Activated CD4-positive, alpha-beta T cell treated with anti-CD3 and anti-CD28 coated beads, Interleukin-2, amount 10 ng/mL, durations not matched to agents 7 days and 5 days (primary cell): Measurements from ENCODE around the gene AIM2. TPM values are rescaled to one million over a fixed set of nuclear protein-coding genes. Genes with fewer than 3 reads are reported as not detected.

Experiments
- CTCF ChIA-PET: fragments of 350-600 bp; sonication (Branson Sonifier 250); formaldehyde crosslinking; loops from one replicate; lab custom pipeline; 2021; ENCODE audit warnings: antibody characterized with exemption; lab: Charles Lee
- POLR2A ChIA-PET: fragments of 350-600 bp; sonication (Branson Sonifier 250); formaldehyde crosslinking; loops from one replicate; lab custom pipeline; 2021; ENCODE audit warnings: antibody characterized with exemption; lab: Charles Lee
- DNase-seq: peaks from one replicate; pipeline ENCODE4 v3.0.0-alpha.2; 2020
- H3K27ac Mint-ChIP-seq: one replicate; pipeline ENCODE4 v1.8.0; 2021; ENCODE audit warnings: mild to moderate bottlenecking, moderate library complexity, mixed read lengths
- H3K27me3 Mint-ChIP-seq: one replicate; pipeline ENCODE4 v1.8.0; 2021; ENCODE audit warnings: mixed read lengths
- H3K36me3 Mint-ChIP-seq: one replicate; pipeline ENCODE4 v1.8.0; 2021; ENCODE audit warnings: low read depth, mixed read lengths
- H3K4me1 Mint-ChIP-seq: one replicate; pipeline ENCODE4 v1.8.0; 2021; ENCODE audit warnings: mixed read lengths
- H3K4me3 Mint-ChIP-seq: one replicate; pipeline ENCODE4 v1.8.0; 2021; ENCODE audit warnings: mild to moderate bottlenecking, moderate library complexity, mixed read lengths
- H3K9me3 Mint-ChIP-seq: one replicate; pipeline ENCODE4 v1.8.0; 2021; ENCODE audit warnings: mixed read lengths
- total RNA-seq, 2 experiments: library from RNA; stranded (reverse); gene quantifications; one replicate each; pipeline ENCODE4 v1.2.3, GENCODE V29; 2021

Gene AIM2
- total RNA-seq, 2 experiments from 2014 or later: 4.2 to 5.7 TPM

- DNase-seq: no peak
- Mint-ChIP-seq H3K4me3 (no peak overlapping the region), H3K4me1 (peaks cover 44% of the 10 kb centered on the region), H3K36me3 (no peaks in the 10 kb centered on the region), H3K27ac (peak overlapping the region; percentile 0), H3K27me3 (peaks cover 6% of the 10 kb centered on the region), H3K9me3 (no peaks in the 10 kb centered on the region)
- POLR2A ChIA-PET: no interaction called here
- CTCF ChIA-PET: interaction anchor here (0.6 to 5.1 kb wide), 3 partner anchors 14 to 221 kb away, joined by 3 to 26 read pairs (median 3); partner anchors contain the start of gene AIM2
Measured at GRCh38 chr1:159091180-159091560, 14.6 kb upstream of the AIM2 start.

- Mint-ChIP-seq H3K36me3 (no peaks in the 10 kb centered on the region), H3K9me3 (no peaks in the 10 kb centered on the region), H3K4me1 (peaks cover 44% of the 10 kb centered on the region), H3K4me3 (no peak overlapping the region), H3K27ac (no peak overlapping the region), H3K27me3 (no peaks in the 10 kb centered on the region)
- POLR2A ChIA-PET: no interaction called here
- CTCF ChIA-PET: interaction anchor here (0.8 to 5.1 kb wide), 3 partner anchors 14 to 21 kb away, joined by 3 to 26 read pairs (median 8); partner anchors contain the start of gene AIM2
- no peak for DNase-seq
Measured at GRCh38 chr1:159090286-159091179, 14.0 kb upstream of the AIM2 start.

- no peaks in the 10 kb centered on the region for H3K27me3 Mint-ChIP-seq
- no peaks in the 10 kb centered on the region for H3K36me3 Mint-ChIP-seq
- peaks cover 44% of the 10 kb centered on the region for H3K4me1 Mint-ChIP-seq
- no peaks in the 10 kb centered on the region for H3K9me3 Mint-ChIP-seq
- H3K27ac Mint-ChIP-seq: no peak overlapping the region
- ChIA-PET CTCF (interaction anchor here (0.7 to 5.1 kb wide), 8 partner anchors 10 to 965 kb away, joined by 3 to 26 read pairs (median 4); partner anchors contain the start of gene AIM2), POLR2A (interaction anchor here (1.7 kb wide), 1 partner anchor 12 kb away, joined by 9 read pairs; the partner anchor contains the start of gene AIM2)
- H3K4me3 Mint-ChIP-seq: no peak overlapping the region
- DNase-seq: peak; percentile 29
Measured at GRCh38 chr1:159089184-159089791, 12.7 kb upstream of the AIM2 start.

GRCh38 chr1:159088546-159089183 is 12.1 kb upstream of the AIM2 start:
- H3K4me1 Mint-ChIP-seq: peaks cover 46% of the 10 kb centered on the region
- no peak overlapping the region for H3K4me3 Mint-ChIP-seq
- DNase-seq: no peak
- no peaks in the 10 kb centered on the region for H3K9me3 Mint-ChIP-seq
- H3K27me3 Mint-ChIP-seq: no peaks in the 10 kb centered on the region
- POLR2A ChIA-PET: interaction anchor here (1.7 kb wide), 1 partner anchor 12 kb away, joined by 9 read pairs; the partner anchor contains the start of gene AIM2
- no peak overlapping the region for H3K27ac Mint-ChIP-seq
- CTCF ChIA-PET: interaction anchor here (0.5 to 5.1 kb wide), 8 partner anchors 9 to 534 kb away, joined by 3 to 26 read pairs (median 4); partner anchors contain the start of gene AIM2
- H3K36me3 Mint-ChIP-seq: no peaks in the 10 kb centered on the region

GRCh38 chr1:159088050-159088449 is 11.5 kb upstream of the AIM2 start:
- Mint-ChIP-seq H3K36me3 (no peaks in the 10 kb centered on the region), H3K27ac (no peak overlapping the region), H3K9me3 (no peaks in the 10 kb centered on the region), H3K4me3 (no peak overlapping the region), H3K27me3 (no peaks in the 10 kb centered on the region), H3K4me1 (peaks cover 46% of the 10 kb centered on the region)
- DNase-seq: no peak
- POLR2A ChIA-PET: interaction anchor here (1.7 kb wide), 1 partner anchor 11 kb away, joined by 9 read pairs; the partner anchor contains the start of gene AIM2
- CTCF ChIA-PET: interaction anchor here (0.5 to 5.1 kb wide), 5 partner anchors 11 to 533 kb away, joined by 3 to 26 read pairs (median 7); partner anchors contain the start of gene AIM2

- Mint-ChIP-seq H3K4me1 (peaks cover 23% of the 10 kb centered on the region), H3K36me3 (no peaks in the 10 kb centered on the region), H3K9me3 (no peaks in the 10 kb centered on the region), H3K27ac (no peak overlapping the region), H3K4me3 (no peak overlapping the region), H3K27me3 (peaks cover 4% of the 10 kb centered on the region)
- POLR2A ChIA-PET: no interaction called here
- CTCF ChIA-PET: no interaction called here
- no peak for DNase-seq
Measured at GRCh38 chr1:159084867-159085266, 8.3 kb upstream of the AIM2 start.

GRCh38 chr1:159084152-159084551 is 7.6 kb upstream of the AIM2 start:
- no peak overlapping the region for H3K4me3 Mint-ChIP-seq
- H3K9me3 Mint-ChIP-seq: no peaks in the 10 kb centered on the region
- CTCF ChIA-PET: no interaction called here
- no peak for DNase-seq
- POLR2A ChIA-PET: no interaction called here
- no peaks in the 10 kb centered on the region for H3K36me3 Mint-ChIP-seq
- H3K27me3 Mint-ChIP-seq: peaks cover 4% of the 10 kb centered on the region
- peaks cover 15% of the 10 kb centered on the region for H3K4me1 Mint-ChIP-seq
- no peak overlapping the region for H3K27ac Mint-ChIP-seq

- POLR2A ChIA-PET: no interaction called here
- Mint-ChIP-seq H3K9me3 (peaks cover 2% of the 10 kb centered on the region), H3K27ac (no peak overlapping the region), H3K4me3 (no peak overlapping the region), H3K36me3 (peaks cover 2% of the 10 kb centered on the region), H3K27me3 (peaks cover 6% of the 10 kb centered on the region), H3K4me1 (peaks cover 8% of the 10 kb centered on the region)
- CTCF ChIA-PET: no interaction called here
- no peak for DNase-seq
Measured at GRCh38 chr1:159083013-159083412, 6.4 kb upstream of the AIM2 start.

- POLR2A ChIA-PET: no interaction called here
- Mint-ChIP-seq H3K27me3 (peaks cover 6% of the 10 kb centered on the region), H3K9me3 (peaks cover 3% of the 10 kb centered on the region), H3K4me1 (peaks cover 17% of the 10 kb centered on the region), H3K36me3 (peaks cover 2% of the 10 kb centered on the region), H3K27ac (no peak overlapping the region), H3K4me3 (no peak overlapping the region)
- CTCF ChIA-PET: no interaction called here
- DNase-seq: no peak
Measured at GRCh38 chr1:159081626-159082025, 5.1 kb upstream of the AIM2 start.

GRCh38 chr1:159079525-159079924 is 3.0 kb upstream of the AIM2 start:
- Mint-ChIP-seq H3K9me3 (peaks cover 3% of the 10 kb centered on the region), H3K27ac (no peak overlapping the region), H3K27me3 (peaks cover 6% of the 10 kb centered on the region)

GRCh38 chr1:159077120-159077961 is 775 bp upstream of the AIM2 start:
- peak; percentile 94 for DNase-seq
- H3K4me3 Mint-ChIP-seq: peak overlapping the region; percentile 68
- peaks cover 42% of the 10 kb centered on the region for H3K4me1 Mint-ChIP-seq
- peak overlapping the region; percentile 94 for H3K27ac Mint-ChIP-seq
- H3K9me3 Mint-ChIP-seq: peaks cover 3% of the 10 kb centered on the region
- peaks cover 2% of the 10 kb centered on the region for H3K36me3 Mint-ChIP-seq
- CTCF ChIA-PET: interaction anchor here (0.6 to 3.7 kb wide), 7 partner anchors 10 to 65 kb away, joined by 3 to 26 read pairs (median 4); no protein-coding TSS in a partner anchor
- H3K27me3 Mint-ChIP-seq: peaks cover 4% of the 10 kb centered on the region
- POLR2A ChIA-PET: interaction anchor here (0.8 to 2.0 kb wide), 6 partner anchors 9 to 69 kb away, joined by 3 to 35 read pairs (median 7); partner anchors contain the start of gene IFI16

More at GRCh38 chr1:159079525-159079924, 3.0 kb upstream of the AIM2 start:
- ChIA-PET POLR2A (no interaction called here), CTCF (interaction anchor here (0.8 kb wide), 1 partner anchor 10 kb away, joined by 3 read pairs; no protein-coding TSS in a partner anchor)
- no peak for DNase-seq
- Mint-ChIP-seq H3K4me1 (peaks cover 35% of the 10 kb centered on the region), H3K36me3 (peaks cover 2% of the 10 kb centered on the region), H3K4me3 (no peak overlapping the region)
